NCI-H345 treated with DMSO at 0.1 percent for 48 hours (cell line): ENCODE results near the gene TBC1D5.
"Not testable (repeated sequence)": the region's sequence is repeated elsewhere in the genome, so short reads cannot be mapped to it uniquely, and the experiment has no call there.

Source experiments
- DNase-seq: peaks from one replicate; lab custom pipeline; 2025; ENCODE audit not compliant: unreplicated experiment; lab: John Stamatoyannopoulos, UW

The TBC1D5 gene

DNA sequence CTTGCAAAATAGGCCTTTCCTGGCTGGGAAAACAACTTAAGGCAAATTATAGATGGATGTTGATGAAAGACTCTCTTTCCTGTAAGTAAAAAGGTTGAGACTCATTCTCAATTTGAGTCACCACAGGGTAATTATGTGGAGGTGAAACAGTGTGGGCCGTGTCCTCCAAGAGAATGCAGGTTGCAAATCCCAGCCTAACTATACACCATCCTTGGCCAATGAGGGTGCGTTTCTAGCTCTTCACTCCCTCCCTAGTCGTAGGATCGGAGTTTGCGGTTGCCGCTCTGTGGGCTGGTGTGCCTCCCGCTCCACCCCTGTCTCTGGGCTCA lies 597.8 kb downstream of the TBC1D5 start:
- DNase-seq, result no peak

DNA sequence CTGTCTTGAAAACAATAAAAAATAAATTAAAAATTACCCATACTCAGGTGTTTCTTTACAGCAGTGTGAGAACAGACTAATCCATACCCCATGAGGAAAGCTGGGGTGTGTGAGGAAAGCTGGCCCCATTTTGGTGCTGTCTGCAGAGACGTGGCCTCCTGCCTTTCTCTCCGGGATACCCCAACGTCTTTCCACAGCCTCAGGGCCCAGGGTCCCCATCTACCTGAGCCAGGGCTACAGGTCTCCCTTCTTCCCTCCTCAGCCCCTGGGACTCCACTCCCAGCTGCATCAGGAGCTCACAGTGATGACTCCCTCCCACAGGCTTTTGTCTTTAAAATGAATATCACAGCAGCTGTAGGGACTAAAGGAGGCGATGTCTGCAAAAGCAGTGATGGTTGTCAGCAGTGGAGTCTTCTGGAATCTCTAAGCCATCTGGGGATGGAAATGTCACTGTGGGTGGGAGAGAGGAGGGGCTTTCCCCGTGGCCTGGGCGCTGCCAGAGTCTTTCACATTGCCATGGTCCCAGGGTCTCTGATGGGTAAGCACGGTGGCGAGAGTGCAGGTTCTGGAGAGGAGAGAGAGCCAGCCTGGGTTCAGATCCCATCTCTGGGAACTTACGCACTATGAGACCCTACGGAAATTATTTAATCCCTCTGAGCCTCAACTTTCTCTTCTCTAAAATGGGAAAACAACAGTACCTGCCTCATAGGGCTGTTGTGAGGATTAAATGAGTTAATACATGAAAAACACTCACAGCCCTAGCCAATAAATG lies 598.4 kb downstream of the TBC1D5 start:
- no peak for DNase-seq

DNA sequence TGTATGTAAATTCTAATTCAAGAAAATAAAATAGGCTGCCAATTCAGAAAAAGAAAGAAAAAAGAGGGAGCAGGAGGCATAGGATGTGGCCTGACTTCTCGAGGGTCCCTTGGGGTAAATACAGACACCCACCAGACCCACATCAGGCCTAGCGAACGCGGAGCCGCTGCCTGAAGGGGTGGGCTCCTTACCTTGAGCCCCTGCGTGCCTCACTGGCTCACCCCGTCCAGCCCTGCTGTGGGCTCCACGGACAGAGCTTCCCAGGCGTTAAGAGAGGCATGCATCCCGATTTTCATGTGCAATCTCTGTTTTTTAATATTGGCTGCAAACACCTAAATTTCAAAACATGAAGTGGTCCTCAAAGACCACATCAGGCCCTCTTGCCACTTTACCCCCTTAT lies 599.9 kb downstream of the TBC1D5 start:
- no peak for DNase-seq

DNA sequence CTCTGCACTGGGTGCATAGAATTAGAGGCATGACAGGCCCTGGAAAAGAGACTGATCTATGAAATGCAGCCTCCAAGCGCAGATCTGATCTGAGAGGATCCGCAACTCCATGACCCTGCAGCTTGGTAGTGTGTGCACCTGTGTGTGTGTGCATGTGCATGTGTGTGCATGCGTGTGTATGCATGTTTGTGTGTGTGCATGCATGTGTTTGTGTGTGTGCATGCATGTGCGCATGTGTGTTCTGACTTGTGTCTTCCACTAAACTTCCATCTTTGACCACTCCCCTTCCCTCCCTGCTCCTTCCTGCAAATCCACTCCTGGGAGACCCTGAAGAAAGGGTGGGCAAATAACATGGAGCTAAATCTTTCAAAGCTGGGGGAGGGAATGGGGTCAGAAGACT lies 600.7 kb downstream of the TBC1D5 start:
- DNase-seq, result no peak

DNA sequence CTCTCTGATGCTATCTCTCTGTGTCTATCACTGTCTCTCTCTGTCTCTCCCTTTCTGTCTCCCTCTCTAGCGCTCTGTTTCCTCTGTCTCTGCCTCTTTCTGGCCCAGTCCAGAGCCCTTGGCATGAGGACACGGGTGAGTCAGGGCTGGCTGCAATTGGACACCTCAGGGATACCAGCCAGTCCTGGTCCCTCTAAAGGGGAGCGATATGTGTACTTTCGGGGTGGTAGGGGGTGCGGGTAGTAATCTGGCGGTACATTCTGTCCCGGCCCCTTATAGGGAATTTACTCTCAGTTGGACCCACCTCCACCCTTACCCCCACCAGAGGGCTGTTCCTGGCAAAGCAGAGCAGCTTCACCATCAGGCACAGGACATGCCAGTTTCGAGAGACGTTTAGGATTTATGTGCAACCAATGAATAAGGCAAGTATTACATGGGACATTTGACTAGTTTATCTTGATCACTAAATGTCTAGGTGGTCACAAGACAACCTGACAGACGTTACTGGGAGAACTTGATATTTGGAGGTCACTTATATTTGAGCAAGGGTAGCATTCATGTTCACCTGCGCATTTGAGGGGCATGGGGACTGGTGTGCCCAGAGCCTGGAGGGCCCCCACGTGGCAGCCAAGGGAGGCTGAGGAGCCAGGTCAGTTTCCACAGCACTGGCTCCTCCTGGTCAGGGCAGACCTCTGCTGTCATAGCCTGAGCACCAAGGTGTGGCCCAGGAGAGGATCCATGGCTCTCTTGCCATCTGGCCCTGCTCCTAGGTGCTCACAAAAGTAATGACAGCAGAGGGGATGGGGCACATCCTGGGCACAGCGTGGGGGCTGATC lies 601.5 kb downstream of the TBC1D5 start:
- no peak for DNase-seq

DNA sequence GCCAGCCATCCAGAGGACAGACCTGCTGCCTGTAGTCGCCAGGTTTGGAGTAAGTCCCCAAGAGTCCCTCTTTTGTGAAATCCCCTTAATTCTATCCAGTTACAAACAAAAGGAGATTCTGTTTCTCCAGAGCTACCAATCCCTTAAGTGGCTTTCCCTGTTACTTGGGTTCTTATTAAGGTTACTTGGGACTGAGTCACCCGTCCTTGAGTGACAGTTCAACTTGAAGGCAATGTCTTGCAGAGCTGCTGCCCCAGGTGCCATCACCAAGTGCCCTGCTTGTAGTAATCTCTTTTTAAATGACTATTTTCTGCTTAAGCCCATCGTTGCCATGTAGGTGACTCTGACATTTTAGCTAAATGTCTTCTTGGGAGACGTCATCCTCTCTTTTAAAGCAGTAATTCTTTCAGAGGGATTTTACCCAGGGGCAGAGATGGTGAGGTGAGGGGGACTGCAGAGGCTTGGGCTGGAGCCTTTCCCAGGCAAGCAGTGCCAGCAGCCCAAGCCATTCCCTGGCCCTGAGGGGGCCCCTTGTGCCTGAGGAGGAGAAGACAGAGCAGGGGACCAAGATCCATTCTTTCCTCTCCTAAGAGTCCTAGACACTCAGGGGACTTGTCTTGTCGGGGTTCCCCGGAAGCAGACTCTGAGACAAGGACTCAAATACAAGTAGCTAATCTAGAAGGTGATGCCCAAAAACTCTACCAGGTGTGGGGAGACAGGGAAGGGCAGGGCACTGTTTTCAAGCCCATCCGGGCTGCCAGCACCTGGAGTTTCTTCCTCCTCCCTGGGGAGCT lies 604.0 kb downstream of the TBC1D5 start:
- DNase-seq, result no peak

DNA sequence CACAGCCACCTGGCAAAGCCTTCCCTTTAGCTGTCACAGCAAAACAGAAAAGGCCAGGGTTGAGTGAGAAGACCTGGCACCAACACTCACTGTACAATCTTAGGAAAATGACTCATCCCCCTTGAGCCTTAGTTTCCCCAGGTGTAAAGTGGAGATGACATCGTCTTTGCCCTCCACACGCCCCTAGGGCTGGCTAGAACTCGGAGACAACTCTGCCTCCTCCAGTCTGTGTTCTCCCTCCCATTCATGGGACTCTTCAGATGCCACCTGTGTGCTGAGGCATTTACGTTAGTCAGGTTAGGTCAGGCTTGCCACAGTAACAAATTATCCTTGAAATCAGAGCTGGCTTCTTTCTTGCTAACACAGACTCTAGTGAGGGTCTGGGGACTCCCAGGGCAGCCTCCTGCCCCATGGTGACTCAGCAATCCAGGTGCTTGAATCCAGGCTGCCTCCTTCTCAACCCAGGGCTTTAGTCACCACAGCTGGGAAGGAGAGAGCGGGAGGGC lies 605.1 kb downstream of the TBC1D5 start:
- no peak for DNase-seq

DNA sequence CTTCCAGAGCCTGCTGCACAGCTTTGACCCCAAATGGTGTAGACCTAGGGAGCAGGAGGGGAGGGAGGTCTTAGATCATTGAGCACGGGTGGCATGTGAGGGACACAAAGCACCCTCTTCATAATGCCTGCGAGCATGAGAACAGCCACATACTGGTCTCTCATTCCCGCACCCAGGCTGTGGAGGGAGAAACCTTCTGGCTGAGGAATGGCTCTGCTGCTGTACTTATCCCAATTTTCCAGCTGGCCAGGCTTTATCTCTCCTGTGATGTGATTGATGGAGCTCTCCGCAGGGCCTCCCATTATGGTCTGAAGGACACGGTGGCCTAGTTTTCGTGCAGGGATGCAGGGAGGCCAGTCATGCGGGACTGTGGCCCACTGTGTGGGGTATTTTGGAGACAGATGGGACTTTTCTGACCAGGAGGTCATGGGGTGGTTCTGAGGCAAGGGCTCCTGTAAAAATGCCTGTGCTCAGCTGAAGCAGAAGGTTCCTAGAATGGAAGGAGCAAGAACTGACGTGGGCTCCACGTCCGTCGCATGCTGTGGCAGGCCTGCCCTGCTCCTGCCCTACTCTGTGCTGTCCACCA lies 606.2 kb downstream of the TBC1D5 start:
- no peak for DNase-seq

DNA sequence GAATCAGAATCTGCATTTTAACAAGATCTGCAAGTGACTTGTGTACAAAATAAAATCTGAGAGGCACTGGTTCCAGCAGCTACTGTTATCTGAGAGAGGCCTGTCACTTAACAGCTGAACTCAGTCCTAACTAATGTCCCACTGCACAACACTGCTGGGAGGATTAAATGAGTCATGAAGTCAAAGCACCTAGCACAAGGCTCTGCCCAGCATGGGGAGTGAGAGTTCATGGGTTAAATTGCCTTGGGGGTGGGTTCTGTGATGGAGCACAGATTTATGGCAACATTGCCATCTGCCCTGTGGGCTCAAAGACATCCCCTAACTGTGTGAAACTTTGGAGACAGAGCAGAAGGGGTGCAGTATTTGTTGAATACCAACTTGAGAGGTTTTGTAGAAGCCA lies 606.7 kb downstream of the TBC1D5 start:
- no peak for DNase-seq

DNA sequence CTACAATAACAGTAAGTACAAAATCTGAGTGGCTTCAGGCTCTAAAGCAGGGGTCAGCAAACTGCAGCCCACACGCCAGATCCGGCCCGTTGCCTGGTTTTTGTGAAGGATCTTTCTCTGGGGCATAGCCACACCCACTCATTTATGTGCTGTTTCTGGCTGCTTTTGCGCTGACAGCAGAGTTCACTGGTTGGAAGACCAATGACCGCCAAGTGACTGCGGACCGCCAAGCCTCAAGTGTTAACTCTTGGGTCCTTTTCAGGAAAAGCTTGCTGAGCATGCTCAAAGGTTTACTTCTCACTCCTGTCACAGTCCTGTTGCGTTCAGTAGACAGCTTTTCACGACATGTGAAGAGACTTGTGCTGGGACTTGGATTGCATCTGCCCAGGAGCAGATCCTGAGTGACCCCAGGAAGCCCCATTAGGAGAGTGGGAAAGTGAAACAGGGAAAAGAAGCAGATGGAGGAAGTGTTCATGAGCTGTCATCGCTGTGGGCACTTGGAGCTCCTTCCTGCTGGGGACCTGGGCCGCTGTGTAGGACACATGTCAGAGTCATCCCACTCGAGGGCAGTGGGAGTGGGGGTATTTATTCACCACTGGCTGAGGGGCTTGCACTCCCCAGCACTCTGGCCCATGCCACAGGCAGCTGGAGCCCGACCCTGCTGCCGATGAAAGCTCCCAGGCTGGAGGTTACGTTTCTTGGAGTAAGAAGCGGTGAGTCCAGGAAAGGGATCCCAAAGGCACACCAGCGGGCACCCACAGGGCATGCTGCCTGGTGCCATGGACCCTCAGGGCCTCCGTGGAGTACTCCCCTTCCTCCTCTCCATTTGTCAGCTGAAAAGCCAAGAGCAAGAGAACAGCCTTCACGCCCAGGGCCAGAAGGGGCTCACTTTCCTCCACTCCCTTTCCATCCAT lies 608.5 kb downstream of the TBC1D5 start:
- DNase-seq, result no peak

DNA sequence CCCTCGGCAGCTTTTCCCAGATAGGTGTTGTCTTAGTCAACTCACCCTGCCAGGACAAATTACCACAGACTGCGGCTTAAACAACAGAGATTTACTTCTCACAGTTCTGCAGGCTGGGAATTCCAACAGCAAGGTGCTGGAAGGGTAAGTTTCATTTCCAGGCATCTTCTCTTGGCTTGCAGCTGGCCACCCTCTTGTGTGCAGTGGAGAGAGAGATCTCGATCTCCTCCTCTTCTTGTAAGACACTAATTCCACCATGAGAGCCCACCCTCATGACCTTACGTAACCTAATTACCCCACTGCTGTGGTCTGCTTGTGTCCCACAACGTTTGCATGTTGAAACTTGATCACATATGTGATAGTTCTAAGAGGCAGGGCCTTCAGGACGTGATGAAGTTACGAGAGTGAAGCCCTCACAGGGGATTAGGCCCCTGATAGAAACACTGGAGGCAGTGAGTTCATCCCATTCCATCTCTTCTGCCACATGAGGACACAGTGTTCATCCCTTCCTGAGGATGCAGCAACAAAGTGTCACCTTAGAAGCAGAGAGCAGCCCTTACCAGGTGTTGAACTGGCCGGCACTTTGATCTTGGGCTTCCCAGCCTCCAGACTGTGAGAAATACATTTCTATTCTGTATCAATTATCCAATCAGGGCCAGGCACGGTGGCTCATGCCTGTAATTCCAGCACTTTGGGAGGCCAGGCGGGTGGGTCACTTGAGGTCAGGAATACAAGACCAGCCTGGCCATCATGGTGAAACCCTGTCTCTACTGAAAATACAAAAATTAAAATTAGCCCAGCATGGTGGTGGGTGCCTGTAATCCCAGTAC lies 609.9 kb downstream of the TBC1D5 start:
- DNase-seq, result no peak

DNA sequence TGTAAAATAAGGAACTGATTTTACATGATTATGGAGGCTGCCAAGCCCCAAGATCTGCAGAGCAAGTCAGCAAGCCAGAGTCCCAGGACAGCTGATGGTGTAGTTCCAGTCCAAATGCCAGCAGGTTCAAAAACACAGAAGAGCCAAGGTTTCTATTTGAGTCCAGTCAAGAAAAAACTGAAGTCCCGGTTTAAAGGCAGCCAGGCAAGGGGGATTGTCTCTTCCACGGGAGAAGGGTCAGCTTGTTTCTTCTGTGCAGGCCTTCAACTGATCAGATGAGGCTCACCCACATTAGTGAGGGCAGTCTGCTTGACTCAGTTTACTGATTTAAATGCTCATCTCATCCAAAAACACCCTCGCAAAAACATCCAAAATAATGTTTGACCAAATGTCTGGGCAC lies 611.5 kb downstream of the TBC1D5 start:
- DNase-seq, result no peak

DNA sequence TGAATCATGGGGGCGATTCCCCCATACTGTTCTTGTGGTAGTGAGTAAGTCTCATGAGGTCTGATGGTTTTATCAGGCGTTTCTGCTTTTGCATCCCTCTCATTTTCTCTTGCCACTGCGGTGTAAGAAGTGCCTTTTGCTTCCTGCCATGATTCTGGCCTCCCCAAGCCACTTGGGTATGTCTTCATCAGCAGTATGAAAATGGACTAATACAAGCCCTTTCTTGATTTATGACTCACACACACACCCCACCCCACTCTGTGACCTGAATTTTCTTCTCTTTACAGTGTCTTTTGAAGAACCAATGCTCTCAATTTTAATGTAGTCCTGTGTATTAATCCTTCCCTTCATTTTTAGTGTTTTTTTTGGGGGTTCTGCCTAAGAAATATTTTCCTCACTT lies 612.9 kb downstream of the TBC1D5 start:
- DNase-seq, result no peak

DNA sequence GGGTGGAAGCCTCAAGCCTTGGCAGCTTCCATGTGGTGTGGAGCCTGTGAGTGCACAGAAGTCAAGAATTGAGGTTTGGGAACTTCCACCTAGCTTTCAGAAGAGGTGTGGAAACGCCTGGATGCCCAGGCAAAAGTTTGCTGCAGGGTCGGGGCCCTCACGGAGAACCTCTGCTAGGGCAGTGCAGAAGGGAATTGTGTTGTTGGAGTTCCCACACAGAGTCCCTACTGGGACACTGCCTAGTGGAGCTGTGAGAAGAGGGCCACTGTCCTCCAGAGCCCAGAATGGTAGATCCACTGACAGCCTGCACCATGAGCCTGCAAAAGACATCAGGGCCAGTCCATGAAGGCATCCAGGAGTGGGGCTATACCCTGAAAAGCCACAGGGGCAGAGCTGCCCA lies 613.8 kb downstream of the TBC1D5 start:
- not testable (repeated sequence) for DNase-seq

DNA sequence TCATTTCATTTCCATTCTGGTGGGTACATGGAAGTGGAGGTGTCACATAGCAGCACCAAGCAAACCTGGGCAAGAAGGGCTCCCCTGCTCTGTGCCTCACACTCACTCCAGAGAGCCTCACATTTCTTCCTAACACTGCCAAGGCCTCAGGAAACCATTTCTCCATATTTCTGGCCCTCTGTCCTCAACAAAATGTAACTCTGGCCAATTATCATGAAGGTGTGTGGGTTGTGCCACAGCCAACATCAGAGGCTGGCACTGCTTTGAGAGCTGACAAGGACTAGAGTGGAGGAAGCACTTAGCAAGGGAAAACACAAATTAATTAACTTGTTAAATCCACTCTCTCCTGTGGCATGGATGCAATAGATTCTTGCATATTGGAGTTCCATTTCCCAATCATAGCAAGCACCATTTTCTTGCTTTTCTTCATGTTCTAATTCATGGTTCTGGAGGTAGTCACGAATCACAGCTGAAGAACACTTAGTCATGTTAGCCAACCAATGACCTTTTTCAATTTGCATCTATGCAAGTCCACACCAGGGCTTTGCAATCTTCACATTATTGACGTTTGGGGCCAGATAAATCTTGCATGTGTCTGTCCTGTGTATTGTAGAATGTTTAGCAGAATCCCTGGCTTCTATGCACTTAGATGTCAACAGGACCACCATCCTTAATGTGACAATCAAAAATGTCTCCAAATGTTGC lies 616.5 kb downstream of the TBC1D5 start:
- DNase-seq, result no peak

DNA sequence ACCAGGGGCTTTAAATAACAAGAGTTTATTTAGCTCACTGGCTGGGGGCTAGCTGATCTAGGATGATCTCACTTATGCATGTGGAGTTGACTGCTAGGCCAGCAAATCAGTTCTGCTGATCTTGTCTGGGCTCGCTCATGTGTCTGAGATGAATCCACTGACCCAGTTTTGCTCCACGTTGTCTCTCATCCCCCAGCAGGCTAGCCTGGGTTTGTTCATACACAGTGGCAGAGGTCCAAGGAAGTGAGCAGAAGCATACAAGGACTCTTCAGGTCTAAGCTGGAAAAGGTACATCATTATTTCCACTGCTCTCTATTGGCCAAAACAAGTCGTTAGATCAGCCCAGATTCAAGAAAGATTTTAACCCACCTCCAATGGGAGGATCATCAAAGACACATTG lies 619.7 kb downstream of the TBC1D5 start:
- no peak for DNase-seq

DNA sequence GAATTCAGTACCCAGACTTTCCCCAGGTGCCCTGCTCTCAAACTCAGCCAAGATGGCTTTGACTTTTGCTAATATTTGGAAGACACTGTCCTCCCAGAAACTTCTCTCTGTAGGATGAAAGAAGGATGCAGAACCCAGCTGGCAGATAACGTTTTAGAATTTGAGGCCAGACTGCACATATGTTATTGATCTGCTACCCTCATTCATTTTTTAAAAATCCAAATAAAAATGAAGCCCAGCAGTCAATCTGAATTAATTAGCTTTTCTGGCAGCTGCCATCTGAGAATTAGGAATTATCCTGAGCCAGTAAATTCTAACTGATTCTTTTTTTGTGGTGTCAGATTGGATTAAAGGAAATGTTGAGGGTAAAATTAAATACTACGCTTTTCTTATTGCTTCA lies 621.1 kb downstream of the TBC1D5 start:
- DNase-seq, result no peak

DNA sequence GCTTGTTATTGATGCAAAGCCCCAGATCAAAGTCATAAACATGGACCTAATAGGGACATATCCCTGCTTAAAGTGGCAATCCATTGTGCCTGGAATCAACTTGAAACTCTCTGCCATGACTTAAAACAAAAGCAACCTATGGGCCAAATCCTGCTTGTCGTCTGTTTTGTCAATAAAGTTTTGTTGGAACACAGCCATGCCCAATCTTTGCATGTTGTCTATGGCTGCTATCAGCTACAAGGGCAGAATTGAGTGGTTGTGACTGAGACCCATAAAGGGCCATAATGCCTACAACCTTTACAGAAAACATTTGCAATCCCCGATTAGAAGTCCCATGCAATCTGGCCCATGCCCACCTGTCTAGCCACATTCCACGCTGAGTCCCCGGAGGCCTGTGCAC lies 622.3 kb downstream of the TBC1D5 start:
- DNase-seq, result no peak
